Measurements from ENCODE around the gene PCSK1N.
"Not testable (repeated sequence)": the region's sequence is repeated elsewhere in the genome, so short reads cannot be mapped to it uniquely, and the experiment has no call there.

Gene PCSK1N

GRCh38 chrX:48824066-48824465, 11.3 kb downstream of the PCSK1N start:
- no peak for DNase-seq (ENCODE audit: low read depth in 3 of 3, low spot score in 1 of 3)

GRCh38 chrX:48823053-48823452, 12.4 kb downstream of the PCSK1N start:
- DNase-seq (ENCODE audit: low read depth in 3 of 3, low spot score in 1 of 3): no peak

GRCh38 chrX:48819394-48819793, 16.0 kb downstream of the PCSK1N start:
- not testable (repeated sequence) for DNase-seq (ENCODE audit: low read depth in 3 of 3, low spot score in 1 of 3)

- DNase-seq (ENCODE audit: low read depth in 3 of 3, low spot score in 1 of 3): no peak
These were observed 16.5 kb downstream of the PCSK1N start for GRCh38 chrX:48818866-48819265.

- DNase-seq (ENCODE audit: low read depth in 3 of 3, low spot score in 1 of 3): no peak
These were observed 17.3 kb downstream of the PCSK1N start for GRCh38 chrX:48818098-48818497.

- DNase-seq (ENCODE audit: low read depth in 3 of 3, low spot score in 1 of 3): no peak
These were observed 19.2 kb downstream of the PCSK1N start for GRCh38 chrX:48816014-48816810.

GRCh38 chrX:48815266-48815665, 20.1 kb downstream of the PCSK1N start:
- no peak for DNase-seq (ENCODE audit: low read depth in 3 of 3, low spot score in 1 of 3)

- DNase-seq (ENCODE audit: low read depth in 3 of 3, low spot score in 1 of 3): no peak
These were observed 20.7 kb downstream of the PCSK1N start for GRCh38 chrX:48814722-48815121.

GRCh38 chrX:48813644-48814043, 21.8 kb downstream of the PCSK1N start:
- no peak for DNase-seq (ENCODE audit: low read depth in 3 of 3, low spot score in 1 of 3)

- no peak for DNase-seq (ENCODE audit: low read depth in 3 of 3, low spot score in 1 of 3)
These were observed 29.3 kb downstream of the PCSK1N start for GRCh38 chrX:48806081-48806480.

GRCh38 chrX:48802905-48803200, 32.6 kb downstream of the PCSK1N start:
- DNase-seq (ENCODE audit: low read depth in 3 of 3, low spot score in 1 of 3): no peak

- peak; percentile 8 to 45 (median 9) for DNase-seq (ENCODE audit: low read depth in 3 of 3, low spot score in 1 of 3)
These were observed 33.1 kb downstream of the PCSK1N start for GRCh38 chrX:48802089-48802904.

- DNase-seq (ENCODE audit: low read depth in 3 of 3, low spot score in 1 of 3): peak; percentile 80 to 88 (median 88)
These were observed 33.9 kb downstream of the PCSK1N start, which contains the start of gene HDAC6 for GRCh38 chrX:48801280-48802088. TSS of gene HDAC6 (plus strand) at chrX:48802067. CDS start at chrX:48802693, 626 bp downstream.

GRCh38 chrX:48800574-48801279, 34.7 kb downstream of the PCSK1N start:
- no peak for DNase-seq (ENCODE audit: low read depth in 3 of 3, low spot score in 1 of 3)

GRCh38 chrX:48798318-48798717, 37.1 kb downstream of the PCSK1N start:
- no peak for DNase-seq (ENCODE audit: low read depth in 3 of 3, low spot score in 1 of 3)

- no peak for DNase-seq (ENCODE audit: low read depth in 3 of 3, low spot score in 1 of 3)
These were observed 40.4 kb downstream of the PCSK1N start for GRCh38 chrX:48794911-48795515.

- no peak for DNase-seq (ENCODE audit: low read depth in 3 of 3, low spot score in 1 of 3)
These were observed 41.0 kb downstream of the PCSK1N start for GRCh38 chrX:48794340-48794910.

- no peak for DNase-seq (ENCODE audit: low read depth in 3 of 3, low spot score in 1 of 3)
These were observed 41.5 kb downstream of the PCSK1N start for GRCh38 chrX:48793935-48794334.

GRCh38 chrX:48792219-48792618, 43.2 kb downstream of the PCSK1N start:
- DNase-seq (ENCODE audit: low read depth in 3 of 3, low spot score in 1 of 3): no peak

Data from stimulated activated CD4-positive, alpha-beta T cell treated with anti-CD3 and anti-CD28 coated beads, TNF-alpha, amount 100 ng/mL, for 1 hour (primary cell).